ENCODE data around the gene RARB.
A peak's percentile ranks its signal among the peaks of the same experiment; 100 is the strongest.

RARB gene

DNA sequence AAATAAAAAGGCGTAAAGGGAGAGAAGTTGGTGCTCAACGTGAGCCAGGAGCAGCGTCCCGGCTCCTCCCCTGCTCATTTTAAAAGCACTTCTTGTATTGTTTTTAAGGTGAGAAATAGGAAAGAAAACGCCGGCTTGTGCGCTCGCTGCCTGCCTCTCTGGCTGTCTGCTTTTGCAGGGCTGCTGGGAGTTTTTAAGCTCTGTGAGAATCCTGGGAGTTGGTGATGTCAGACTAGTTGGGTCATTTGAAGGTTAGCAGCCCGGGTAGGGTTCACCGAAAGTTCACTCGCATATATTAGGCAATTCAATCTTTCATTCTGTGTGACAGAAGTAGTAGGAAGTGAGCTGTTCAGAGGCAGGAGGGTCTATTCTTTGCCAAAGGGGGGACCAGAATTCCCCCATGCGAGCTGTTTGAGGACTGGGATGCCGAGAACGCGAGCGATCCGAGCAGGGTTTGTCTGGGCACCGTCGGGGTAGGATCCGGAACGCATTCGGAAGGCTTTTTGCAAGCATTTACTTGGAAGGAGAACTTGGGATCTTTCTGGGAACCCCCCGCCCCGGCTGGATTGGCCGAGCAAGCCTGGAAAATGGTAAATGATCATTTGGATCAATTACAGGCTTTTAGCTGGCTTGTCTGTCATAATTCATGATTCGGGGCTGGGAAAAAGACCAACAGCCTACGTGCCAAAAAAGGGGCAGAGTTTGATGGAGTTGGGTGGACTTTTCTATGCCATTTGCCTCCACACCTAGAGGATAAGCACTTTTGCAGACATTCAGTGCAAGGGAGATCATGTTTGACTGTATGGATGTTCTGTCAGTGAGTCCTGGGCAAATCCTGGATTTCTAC is at the start of gene RARB:
RARB (plus strand) TSS at position 322 of the 847 bp plus-strand sequence; CDS start at position 791, 469 bp downstream.
- TF ChIP-seq, protein P1, sequence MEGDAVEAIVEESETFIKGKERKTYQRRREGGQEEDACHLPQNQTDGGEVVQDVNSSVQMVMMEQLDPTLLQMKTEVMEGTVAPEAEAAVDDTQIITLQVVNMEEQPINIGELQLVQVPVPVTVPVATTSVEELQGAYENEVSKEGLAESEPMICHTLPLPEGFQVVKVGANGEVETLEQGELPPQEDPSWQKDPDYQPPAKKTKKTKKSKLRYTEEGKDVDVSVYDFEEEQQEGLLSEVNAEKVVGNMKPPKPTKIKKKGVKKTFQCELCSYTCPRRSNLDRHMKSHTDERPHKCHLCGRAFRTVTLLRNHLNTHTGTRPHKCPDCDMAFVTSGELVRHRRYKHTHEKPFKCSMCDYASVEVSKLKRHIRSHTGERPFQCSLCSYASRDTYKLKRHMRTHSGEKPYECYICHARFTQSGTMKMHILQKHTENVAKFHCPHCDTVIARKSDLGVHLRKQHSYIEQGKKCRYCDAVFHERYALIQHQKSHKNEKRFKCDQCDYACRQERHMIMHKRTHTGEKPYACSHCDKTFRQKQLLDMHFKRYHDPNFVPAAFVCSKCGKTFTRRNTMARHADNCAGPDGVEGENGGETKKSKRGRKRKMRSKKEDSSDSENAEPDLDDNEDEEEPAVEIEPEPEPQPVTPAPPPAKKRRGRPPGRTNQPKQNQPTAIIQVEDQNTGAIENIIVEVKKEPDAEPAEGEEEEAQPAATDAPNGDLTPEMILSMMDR (conservative IDR thresholded peaks at IDR 0.05; ENCODE audit: low read length) = no peak

DNA sequence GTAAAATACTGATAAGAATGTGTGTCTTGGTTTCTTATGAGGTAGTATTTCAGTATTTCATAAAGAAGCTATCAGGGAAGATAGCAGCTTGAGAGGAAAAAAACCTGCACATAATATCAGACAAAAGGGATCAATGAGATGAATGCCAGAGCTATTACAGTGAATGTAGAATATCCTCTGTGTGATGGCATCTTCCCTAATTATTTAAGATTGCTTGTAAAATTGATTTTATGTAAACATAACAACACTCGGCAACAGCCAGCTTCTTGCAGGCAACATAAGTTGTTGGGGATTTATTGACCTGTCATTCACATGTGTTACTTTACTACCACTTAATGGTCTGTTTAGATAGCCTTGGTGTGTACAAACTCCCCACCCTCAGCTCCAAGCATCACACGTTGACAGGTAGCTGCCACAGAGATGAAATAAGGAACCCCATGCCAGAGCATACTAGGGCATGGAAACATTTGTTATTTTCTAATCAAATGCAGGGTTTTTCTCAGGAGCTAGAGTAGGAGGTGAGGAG is 49.2 kb upstream of the RARB start:
- no peak overlapping the region for H3K4me3 ChIP-seq (ENCODE audit: low read length)
- no peak for DNase-seq (ENCODE audit: low read depth)
- TF ChIP-seq, protein P1 (conservative IDR thresholded peaks at IDR 0.05; ENCODE audit: low read length) = no peak

More for the DNA sequence above, at the start of gene RARB:
- H3K4me3 ChIP-seq (ENCODE audit: low read length) = peak within 1 kb of the TSS; percentile 65
- DNase-seq (ENCODE audit: low read depth) = peak; percentile 70

DNA sequence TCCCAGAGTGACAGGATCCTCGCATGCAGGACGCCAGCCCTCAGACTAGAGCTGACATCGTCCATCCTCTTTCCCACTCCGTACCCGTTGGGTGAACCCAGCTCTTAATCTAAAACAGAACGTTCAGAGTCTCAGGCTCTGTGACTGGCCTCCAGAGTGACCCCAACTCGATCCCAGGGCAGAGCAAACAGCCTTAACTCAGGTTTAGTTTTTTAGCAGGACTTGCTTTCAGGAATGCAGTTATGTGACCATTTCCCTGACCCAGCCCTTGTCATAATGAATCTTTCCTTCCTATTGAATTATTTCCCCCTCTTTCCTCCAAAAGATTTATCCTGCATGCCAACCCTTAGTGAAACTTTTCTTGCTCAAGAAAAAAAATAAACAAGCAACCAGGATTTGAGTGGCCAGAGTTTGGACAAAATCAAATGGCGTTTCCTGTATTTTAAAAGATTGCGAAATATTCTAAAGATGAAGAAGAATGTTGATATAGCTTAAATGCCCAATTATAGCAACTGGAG is 47.8 kb upstream of the RARB start:
- no peak for DNase-seq (ENCODE audit: low read depth)
- TF ChIP-seq, protein P1 (conservative IDR thresholded peaks at IDR 0.05; ENCODE audit: low read length) = no peak
- H3K4me3 ChIP-seq (ENCODE audit: low read length) = no peak overlapping the region

DNA sequence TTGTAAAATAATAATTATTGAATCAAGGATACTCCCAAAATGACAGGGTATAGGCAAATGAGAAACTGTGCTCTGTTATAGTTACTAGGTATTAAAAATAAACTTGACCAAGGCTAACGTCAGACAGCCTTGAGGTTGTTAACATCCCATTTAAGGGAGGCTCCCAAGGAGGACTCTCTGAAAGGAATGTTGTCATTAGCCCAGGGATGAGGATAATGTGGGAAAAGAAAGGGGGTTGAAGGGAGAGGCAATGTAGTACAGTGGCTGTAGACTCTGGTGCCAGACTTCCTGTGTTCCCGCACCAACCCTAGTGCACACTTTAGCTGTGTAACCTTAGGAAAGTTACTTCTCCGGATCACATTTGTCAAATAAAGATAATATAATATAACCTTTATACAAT is 47.0 kb upstream of the RARB start:
- no peak for DNase-seq (ENCODE audit: low read depth)
- TF ChIP-seq, protein P1 (conservative IDR thresholded peaks at IDR 0.05; ENCODE audit: low read length) = no peak
- H3K4me3 ChIP-seq (ENCODE audit: low read length) = no peak overlapping the region

DNA sequence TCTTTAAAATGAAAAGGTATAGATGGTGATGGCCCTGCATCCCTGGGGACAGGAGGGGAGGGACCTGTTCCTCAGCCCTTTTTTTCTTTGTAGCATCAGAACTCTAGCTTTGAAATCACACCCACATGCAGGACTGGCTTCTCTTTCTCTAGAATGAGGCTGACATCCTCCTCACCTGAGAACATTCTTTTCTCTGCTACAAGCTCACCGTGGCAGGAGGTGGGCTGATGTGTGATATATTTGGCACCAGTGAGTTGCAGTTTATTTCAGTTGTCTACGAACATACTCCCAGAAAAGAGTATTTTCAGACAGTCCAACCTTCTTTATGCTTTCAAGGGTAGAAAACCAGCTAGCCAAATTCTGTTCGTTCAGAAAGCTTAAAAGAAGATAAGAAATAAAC is 43.6 kb upstream of the RARB start:
- H3K4me3 ChIP-seq (ENCODE audit: low read length) = no peak overlapping the region
- TF ChIP-seq, protein P1 (conservative IDR thresholded peaks at IDR 0.05; ENCODE audit: low read length) = no peak
- no peak for DNase-seq (ENCODE audit: low read depth)

DNA sequence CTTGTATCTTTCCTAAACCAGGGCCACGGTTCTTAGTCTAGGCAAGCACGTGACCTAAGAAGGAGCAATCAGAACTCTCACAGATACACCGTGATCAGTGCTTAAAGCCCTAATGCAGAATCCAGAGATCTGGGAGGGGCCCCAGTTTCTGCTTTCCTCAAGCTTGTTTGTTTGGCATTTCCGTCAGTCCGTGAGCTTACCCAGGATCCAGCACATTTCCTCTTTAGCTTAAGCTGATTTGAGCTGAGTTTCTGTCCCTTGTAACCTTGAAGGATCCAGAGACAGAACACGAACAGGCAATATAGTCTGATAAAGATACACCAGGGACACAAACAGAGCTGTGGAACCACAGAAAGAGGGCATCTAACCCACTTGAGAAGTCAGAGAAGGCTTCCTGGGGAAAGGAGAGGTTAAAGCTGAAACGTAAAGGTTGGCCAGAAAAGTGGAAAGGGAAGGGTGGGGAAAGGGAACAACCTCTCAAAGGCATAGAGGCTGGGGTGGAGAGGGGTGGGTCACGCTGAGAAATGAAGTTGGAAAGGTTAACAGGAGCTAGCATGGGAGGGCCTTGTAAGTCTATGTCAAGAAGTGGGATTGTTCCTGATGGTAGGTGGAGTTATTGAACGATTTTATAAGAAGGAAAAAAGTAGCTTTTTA is 42.1 kb upstream of the RARB start:
- TF ChIP-seq, protein P1 (conservative IDR thresholded peaks at IDR 0.05; ENCODE audit: low read length) = no peak
- DNase-seq (ENCODE audit: low read depth) = no peak

More for the DNA sequence above, 42.1 kb upstream of the RARB start:
- H3K4me3 ChIP-seq (ENCODE audit: low read length) = no peak overlapping the region
